Liver (tissue), 9 donors: Measurements from ENCODE around the gene ATE1. TPM values are rescaled to one million over a fixed set of nuclear protein-coding genes. Genes with fewer than 3 reads are reported as not detected.

ENCODE experiments used
- DNase-seq: peaks from one replicate; pipeline ENCODE4 v3.0.0-alpha.2; 2017; ENCODE audit warnings: low spot score
- H3K27ac ChIP-seq, 2 donors: one replicate each; pipeline ENCODE4 v1.7.0; 2013; ENCODE audit warnings: inconsistent platforms in 2 of 2, low read length in 2 of 2, control low read depth in 1 of 2, low read depth in 1 of 2, mild to moderate bottlenecking in 1 of 2
- H3K27me3 ChIP-seq, 4 donors: one replicate each; pipeline versions ENCODE4 v1.6.1 to v1.7.0; 2013; ENCODE audit warnings: low read length in 3 of 4, inconsistent platforms in 1 of 4, mild to moderate bottlenecking in 1 of 4, moderate library complexity in 1 of 4; ENCODE audit not compliant: control insufficient read depth in 4 of 4, insufficient read depth in 4 of 4
- H3K36me3 ChIP-seq, 4 donors: one replicate each; pipeline versions ENCODE4 v1.6.1 to v1.7.0; 2013; ENCODE audit warnings: low read length in 3 of 4, mild to moderate bottlenecking in 3 of 4, low read depth in 1 of 4, moderate library complexity in 1 of 4; ENCODE audit not compliant: control insufficient read depth in 4 of 4, insufficient read depth in 3 of 4
- H3K4me1 ChIP-seq, 4 donors: one replicate each; pipeline versions ENCODE4 v1.6.1 to v1.7.0; 2013; ENCODE audit warnings: low read length in 3 of 4, mild to moderate bottlenecking in 3 of 4, moderate library complexity in 1 of 4; ENCODE audit not compliant: control insufficient read depth in 4 of 4, insufficient read depth in 4 of 4
- H3K4me3 ChIP-seq, 3 donors: one replicate each; pipeline versions ENCODE4 v1.6.1 to v1.7.0; 2013; ENCODE audit warnings: low read length in 3 of 3, control low read depth in 1 of 3, low read depth in 1 of 3, mild to moderate bottlenecking in 1 of 3
- H3K9ac ChIP-seq, 2 donors: one replicate each; pipeline ENCODE4 v1.7.0; 2013; ENCODE audit warnings: low read length in 2 of 2, mild to moderate bottlenecking in 2 of 2, moderate library complexity in 2 of 2, control low read depth in 1 of 2, low read depth in 1 of 2
- H3K9me3 ChIP-seq, 4 donors: one replicate each; pipeline versions ENCODE4 v1.6.1 to v1.7.0; 2013; ENCODE audit warnings: low read length in 3 of 4; ENCODE audit not compliant: control insufficient read depth in 4 of 4
- CTCF ChIP-seq: fragments of 150-350 bp; IDR thresholded peaks from 2 replicates; pipeline ENCODE4 v1.5.1; 2017; ENCODE audit warnings: improper control_type of control experiment, low read depth, low read length; ENCODE audit not compliant: missing input control
- EGR1 ChIP-seq, 2 donors: IDR thresholded peaks; 2 replicates each; pipeline ENCODE4 v1.6.1; 2016 to 2018; ENCODE audit warnings: antibody characterized with exemption in 2 of 2, low read depth in 2 of 2
- FOXA1 ChIP-seq: IDR thresholded peaks from 2 replicates; pipeline ENCODE4 v1.6.1; 2016; ENCODE audit warnings: antibody characterized with exemption
- FOXA2 ChIP-seq: IDR thresholded peaks from 2 replicates; pipeline ENCODE4 v1.6.1; 2016; ENCODE audit warnings: antibody characterized with exemption
- GABPA ChIP-seq, 2 donors: IDR thresholded peaks in 1 of 2; conservative IDR thresholded peaks in 1 of 2; 2 replicates each; pipeline ENCODE4 v1.6.1; 2016; ENCODE audit warnings: antibody characterized with exemption in 2 of 2, mild to moderate bottlenecking in 1 of 2, moderate library complexity in 1 of 2
- HNF4A ChIP-seq, 2 donors: conservative IDR thresholded peaks; 2 replicates each; pipeline ENCODE4 v1.6.1; 2016; ENCODE audit warnings: antibody characterized with exemption in 2 of 2, mild to moderate bottlenecking in 2 of 2
- HNF4G ChIP-seq: IDR thresholded peaks from 2 replicates; pipeline ENCODE4 v1.6.1; 2016; ENCODE audit warnings: antibody characterized with exemption
- JUND ChIP-seq, 2 donors: IDR thresholded peaks; 2 replicates each; pipeline ENCODE4 v1.6.1; 2016; ENCODE audit warnings: antibody characterized with exemption in 2 of 2
- NR2F2 ChIP-seq: IDR thresholded peaks from 2 replicates; pipeline ENCODE4 v1.6.1; 2016; ENCODE audit warnings: antibody characterized with exemption
- RAD21 ChIP-seq, 2 donors: IDR thresholded peaks; 2 replicates each; pipeline ENCODE4 v1.6.1; 2016; ENCODE audit warnings: antibody characterized with exemption in 2 of 2, mild to moderate bottlenecking in 2 of 2
- RXRA ChIP-seq, 2 donors: IDR thresholded peaks; 2 replicates each; pipeline ENCODE4 v1.6.1; 2017 to 2018; ENCODE audit warnings: antibody characterized with exemption in 2 of 2, mild to moderate bottlenecking in 1 of 2
- SP1 ChIP-seq: IDR thresholded peaks from 2 replicates; pipeline ENCODE4 v1.6.1; 2018; ENCODE audit warnings: antibody characterized with exemption, mild to moderate bottlenecking
- TAF1 ChIP-seq: conservative IDR thresholded peaks from 2 replicates; pipeline ENCODE4 v1.6.1; 2016; ENCODE audit warnings: antibody characterized with exemption, mild to moderate bottlenecking
- YY1 ChIP-seq: IDR thresholded peaks from 2 replicates; pipeline ENCODE4 v1.6.1; 2016; ENCODE audit warnings: antibody characterized with exemption, mild to moderate bottlenecking
- WGBS: extraction: QIAGEN DNeasy Blood & Tissue Kit; methylation state at CpG from one replicate; pipeline ENCODE4 v1.1.7; 2013; 5-methylcytosine and 5-hydroxymethylcytosine counted together
- polyA plus RNA-seq, 2 donors: library from polyadenylated mRNA; stranded (reverse) in 1 of 2; unstranded in 1 of 2; fragments of 200-250 nt in 1 of 2; fragments of >200 nt in 1 of 2; fragmentation: Nextera tagmentation in 1 of 2; extraction: Ambion mirVana in 1 of 2; gene quantifications; one replicate each; pipeline versions ENCODE4 v1.2.1 to v1.2.3, GENCODE V29; 2013 to 2015
- total RNA-seq, 2 donors: library from RNA; depleted of rRNA; stranded (reverse); fragments of >200 nt; gene quantifications; one replicate each; pipeline ENCODE4 v1.2.3, GENCODE V29; 2014
- TF ChIP-seq, protein P1 (sequence below): IDR thresholded peaks from 2 replicates; pipeline ENCODE4 v1.6.1; 2016; ENCODE audit warnings: antibody characterized with exemption
- TF ChIP-seq, protein P2 (sequence below): IDR thresholded peaks from 2 replicates; pipeline ENCODE4 v1.6.1; 2016; ENCODE audit warnings: antibody characterized with exemption
- TF ChIP-seq, protein P3 (sequence below): IDR thresholded peaks from 2 replicates; pipeline ENCODE4 v1.6.1; 2016; ENCODE audit warnings: antibody characterized with exemption, mild to moderate bottlenecking
- TF ChIP-seq, protein P4 (sequence below): IDR thresholded peaks from 2 replicates; pipeline ENCODE4 v1.6.1; 2016; ENCODE audit warnings: antibody characterized with exemption
- donor health status: healthy.
- donor health status: healthy.
- donor health status: healthy.
- donor health status: healthy.
- donor health status: healthy.

Gene ATE1
- total and polyA plus RNA-seq, 4 donors: 7.9 to 34.9 (median 13.5) TPM

DNA sequence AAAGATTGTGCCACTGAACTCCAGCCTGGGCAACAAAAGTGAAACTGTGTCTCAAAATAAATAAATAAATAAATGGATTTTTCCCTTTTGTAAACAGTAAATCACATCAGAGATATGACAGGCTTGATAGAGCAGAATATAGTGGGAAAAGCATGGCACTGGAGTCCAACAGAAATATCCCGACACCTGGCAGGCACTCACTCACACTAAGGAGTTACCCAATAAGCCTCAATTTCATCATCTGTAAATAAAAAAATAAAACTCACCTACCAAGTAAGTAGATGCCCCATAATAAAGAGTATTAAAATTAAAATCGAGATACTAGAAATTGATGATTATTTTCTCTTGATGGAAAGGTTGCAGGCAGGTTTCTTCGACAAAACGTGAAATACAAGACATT, 1.7 kb downstream of the ATE1 start:
- TF ChIP-seq JUND (IDR thresholded peaks at IDR 0.05): no peak
- peak in 1 of 2 donors; percentile 5 for TF ChIP-seq RXRA (IDR thresholded peaks at IDR 0.05)
- no peak for TF ChIP-seq HNF4G
- TF ChIP-seq, protein P1, sequence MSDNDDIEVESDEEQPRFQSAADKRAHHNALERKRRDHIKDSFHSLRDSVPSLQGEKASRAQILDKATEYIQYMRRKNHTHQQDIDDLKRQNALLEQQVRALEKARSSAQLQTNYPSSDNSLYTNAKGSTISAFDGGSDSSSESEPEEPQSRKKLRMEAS: no peak
- TF ChIP-seq, protein P2, sequence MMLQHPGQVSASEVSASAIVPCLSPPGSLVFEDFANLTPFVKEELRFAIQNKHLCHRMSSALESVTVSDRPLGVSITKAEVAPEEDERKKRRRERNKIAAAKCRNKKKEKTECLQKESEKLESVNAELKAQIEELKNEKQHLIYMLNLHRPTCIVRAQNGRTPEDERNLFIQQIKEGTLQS: no peak
- TF ChIP-seq HNF4A (conservative IDR thresholded peaks at IDR 0.05): peak; percentile 13 to 43
- TF ChIP-seq CTCF: no peak
- no peak for TF ChIP-seq TAF1
- TF ChIP-seq FOXA2: no peak
- TF ChIP-seq, protein P3, sequence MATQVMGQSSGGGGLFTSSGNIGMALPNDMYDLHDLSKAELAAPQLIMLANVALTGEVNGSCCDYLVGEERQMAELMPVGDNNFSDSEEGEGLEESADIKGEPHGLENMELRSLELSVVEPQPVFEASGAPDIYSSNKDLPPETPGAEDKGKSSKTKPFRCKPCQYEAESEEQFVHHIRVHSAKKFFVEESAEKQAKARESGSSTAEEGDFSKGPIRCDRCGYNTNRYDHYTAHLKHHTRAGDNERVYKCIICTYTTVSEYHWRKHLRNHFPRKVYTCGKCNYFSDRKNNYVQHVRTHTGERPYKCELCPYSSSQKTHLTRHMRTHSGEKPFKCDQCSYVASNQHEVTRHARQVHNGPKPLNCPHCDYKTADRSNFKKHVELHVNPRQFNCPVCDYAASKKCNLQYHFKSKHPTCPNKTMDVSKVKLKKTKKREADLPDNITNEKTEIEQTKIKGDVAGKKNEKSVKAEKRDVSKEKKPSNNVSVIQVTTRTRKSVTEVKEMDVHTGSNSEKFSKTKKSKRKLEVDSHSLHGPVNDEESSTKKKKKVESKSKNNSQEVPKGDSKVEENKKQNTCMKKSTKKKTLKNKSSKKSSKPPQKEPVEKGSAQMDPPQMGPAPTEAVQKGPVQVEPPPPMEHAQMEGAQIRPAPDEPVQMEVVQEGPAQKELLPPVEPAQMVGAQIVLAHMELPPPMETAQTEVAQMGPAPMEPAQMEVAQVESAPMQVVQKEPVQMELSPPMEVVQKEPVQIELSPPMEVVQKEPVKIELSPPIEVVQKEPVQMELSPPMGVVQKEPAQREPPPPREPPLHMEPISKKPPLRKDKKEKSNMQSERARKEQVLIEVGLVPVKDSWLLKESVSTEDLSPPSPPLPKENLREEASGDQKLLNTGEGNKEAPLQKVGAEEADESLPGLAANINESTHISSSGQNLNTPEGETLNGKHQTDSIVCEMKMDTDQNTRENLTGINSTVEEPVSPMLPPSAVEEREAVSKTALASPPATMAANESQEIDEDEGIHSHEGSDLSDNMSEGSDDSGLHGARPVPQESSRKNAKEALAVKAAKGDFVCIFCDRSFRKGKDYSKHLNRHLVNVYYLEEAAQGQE: no peak
- TF ChIP-seq GABPA (IDR thresholded peaks at IDR 0.05 in 1 of 2, conservative IDR thresholded peaks at IDR 0.05 in 1 of 2): no peak
- no peak for TF ChIP-seq YY1
- TF ChIP-seq RAD21 (IDR thresholded peaks at IDR 0.05): peak in 1 of 2 donors; percentile 17
- TF ChIP-seq, protein P4, sequence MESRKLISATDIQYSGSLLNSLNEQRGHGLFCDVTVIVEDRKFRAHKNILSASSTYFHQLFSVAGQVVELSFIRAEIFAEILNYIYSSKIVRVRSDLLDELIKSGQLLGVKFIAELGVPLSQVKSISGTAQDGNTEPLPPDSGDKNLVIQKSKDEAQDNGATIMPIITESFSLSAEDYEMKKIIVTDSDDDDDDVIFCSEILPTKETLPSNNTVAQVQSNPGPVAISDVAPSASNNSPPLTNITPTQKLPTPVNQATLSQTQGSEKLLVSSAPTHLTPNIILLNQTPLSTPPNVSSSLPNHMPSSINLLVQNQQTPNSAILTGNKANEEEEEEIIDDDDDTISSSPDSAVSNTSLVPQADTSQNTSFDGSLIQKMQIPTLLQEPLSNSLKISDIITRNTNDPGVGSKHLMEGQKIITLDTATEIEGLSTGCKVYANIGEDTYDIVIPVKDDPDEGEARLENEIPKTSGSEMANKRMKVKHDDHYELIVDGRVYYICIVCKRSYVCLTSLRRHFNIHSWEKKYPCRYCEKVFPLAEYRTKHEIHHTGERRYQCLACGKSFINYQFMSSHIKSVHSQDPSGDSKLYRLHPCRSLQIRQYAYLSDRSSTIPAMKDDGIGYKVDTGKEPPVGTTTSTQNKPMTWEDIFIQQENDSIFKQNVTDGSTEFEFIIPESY: no peak
- TF ChIP-seq EGR1 (IDR thresholded peaks at IDR 0.05; ENCODE audit: low read depth in 2 of 2): no peak
- no peak for TF ChIP-seq FOXA1
- no peak for TF ChIP-seq NR2F2
- TF ChIP-seq SP1: peak; percentile 20
- no peak for DNase-seq
- H3K4me3 ChIP-seq: peak overlapping the region in 2 of 3 donors; percentile 89 to 95
- H3K36me3 ChIP-seq: peaks cover 2 to 19% (median 5%) of the 10 kb centered on the region in 4 donors
- H3K27me3 ChIP-seq: no peaks in the 10 kb centered on the region
- peak overlapping the region; percentile 90 for H3K27ac ChIP-seq
- WGBS: 57% methylated on average over 4 of the region's 4 CpGs
- no peaks in the 10 kb centered on the region for H3K9me3 ChIP-seq
- H3K9ac ChIP-seq: peak overlapping the region in 1 of 2 donors; percentile 94
- peaks cover 0 to 19% (median 9%) of the 10 kb centered on the region in 4 donors for H3K4me1 ChIP-seq
